ENCODE measurements around the gene ARSJ.
"Not testable (repeated sequence)": the region's sequence is repeated elsewhere in the genome, so short reads cannot be mapped to it uniquely, and the experiment has no call there.

Gene ARSJ

DNA sequence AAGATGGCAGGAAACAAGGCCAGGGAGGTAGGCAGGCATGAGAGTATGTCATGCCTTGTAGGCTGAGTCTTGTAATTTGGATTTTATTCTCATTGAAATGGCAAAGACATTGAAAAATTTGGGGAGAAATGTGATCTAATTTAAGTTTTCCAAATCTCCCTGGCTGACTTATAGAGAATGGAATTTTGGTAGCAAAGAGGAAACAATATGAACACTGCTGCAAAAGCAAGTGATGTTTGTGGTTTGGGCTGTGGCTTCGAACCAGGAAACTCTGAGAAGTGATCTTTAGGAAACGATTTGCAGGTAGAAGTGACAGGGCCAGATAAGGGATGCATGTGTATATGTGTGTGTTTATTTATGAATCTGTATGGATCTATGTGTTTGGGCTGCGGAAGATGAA lies 35.6 kb downstream of the ARSJ start:
- no peak overlapping the region for H3K4me3 ChIP-seq (ENCODE audit: low read depth, low read length)
- DNase-seq (ENCODE audit: low read depth) = no peak
- TF ChIP-seq CTCF (IDR thresholded peaks at IDR 0.05; ENCODE audit: low read depth, low read length) (no peak), MAX (IDR thresholded peaks at IDR 0.05; ENCODE audit: low read depth, low read length) (no peak), POLR2A (IDR thresholded peaks at IDR 0.05; ENCODE audit: extremely low read depth, insufficient read length) (no peak), MYC (IDR thresholded peaks at IDR 0.05; ENCODE audit: low read depth, low read length) (no peak)

DNA sequence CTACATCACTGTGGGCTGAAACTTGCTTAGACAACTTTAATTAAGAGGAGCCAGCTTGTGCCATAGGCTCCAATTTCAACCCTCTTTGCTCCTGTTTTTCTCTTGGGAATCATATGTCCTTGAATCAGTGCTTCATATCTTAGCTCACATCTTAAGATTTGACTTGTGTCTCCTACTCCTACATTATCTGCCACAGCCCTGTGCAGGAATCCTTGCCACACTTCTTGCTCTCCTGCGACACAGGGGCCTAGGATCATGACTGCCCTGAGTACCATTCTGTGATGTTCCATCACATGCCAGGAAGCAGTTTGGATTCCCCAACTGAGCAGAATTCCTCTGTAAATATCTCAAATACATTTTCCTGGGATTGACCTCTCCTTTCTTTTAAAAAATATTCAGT lies 36.4 kb downstream of the ARSJ start:
- no peak for DNase-seq (ENCODE audit: low read depth)
- TF ChIP-seq MAX (IDR thresholded peaks at IDR 0.05; ENCODE audit: low read depth, low read length) (no peak), POLR2A (IDR thresholded peaks at IDR 0.05; ENCODE audit: extremely low read depth, insufficient read length) (no peak)

DNA sequence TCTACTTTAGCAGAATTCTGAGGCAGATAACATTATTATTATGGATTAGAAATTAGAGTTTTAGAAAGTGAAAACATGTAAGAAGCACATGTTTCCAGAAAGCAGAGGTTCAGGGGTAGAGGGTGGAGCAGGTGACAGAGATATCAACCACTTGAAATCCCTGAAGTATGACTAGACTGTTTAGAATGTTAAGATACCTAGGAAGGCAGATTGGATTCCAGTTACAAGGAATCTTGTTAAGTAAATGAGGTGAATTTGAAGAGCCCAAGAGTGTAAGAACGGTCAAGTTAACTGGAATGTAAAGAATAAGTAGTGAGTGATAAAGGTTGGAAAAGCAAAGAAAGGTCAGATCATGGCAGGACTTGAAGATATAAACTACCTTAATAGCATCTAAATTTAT lies 37.6 kb downstream of the ARSJ start:
- TF ChIP-seq MYC (IDR thresholded peaks at IDR 0.05; ENCODE audit: low read depth, low read length) (no peak), CTCF (IDR thresholded peaks at IDR 0.05; ENCODE audit: low read depth, low read length) (no peak), POLR2A (IDR thresholded peaks at IDR 0.05; ENCODE audit: extremely low read depth, insufficient read length) (no peak), MAX (IDR thresholded peaks at IDR 0.05; ENCODE audit: low read depth, low read length) (no peak)
- DNase-seq (ENCODE audit: low read depth) = no peak
- no peak overlapping the region for H3K4me3 ChIP-seq (ENCODE audit: low read depth, low read length)

More for the DNA sequence above, 36.4 kb downstream of the ARSJ start:
- H3K4me3 ChIP-seq (ENCODE audit: low read depth, low read length) = no peak overlapping the region

DNA sequence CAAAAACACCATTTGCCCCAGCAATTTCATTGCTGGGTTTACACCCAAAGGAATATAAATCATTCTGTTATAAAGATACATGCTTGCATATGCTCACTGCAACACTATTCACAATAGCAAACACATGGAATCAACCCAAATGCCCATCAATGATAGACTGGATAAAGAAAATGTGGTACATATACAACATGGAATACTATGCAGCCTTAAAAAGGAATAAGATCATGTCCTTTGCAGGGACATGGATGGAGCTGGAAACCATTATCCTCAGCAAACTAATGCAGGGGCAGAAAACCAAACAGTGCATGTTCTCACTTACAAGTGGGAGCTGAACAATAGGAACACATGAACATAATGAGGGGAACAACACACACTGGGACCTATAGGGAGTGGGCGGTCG lies 39.3 kb downstream of the ARSJ start:
- H3K4me3 ChIP-seq (ENCODE audit: low read depth, low read length); DNase-seq (ENCODE audit: low read depth): not testable (repeated sequence)

DNA sequence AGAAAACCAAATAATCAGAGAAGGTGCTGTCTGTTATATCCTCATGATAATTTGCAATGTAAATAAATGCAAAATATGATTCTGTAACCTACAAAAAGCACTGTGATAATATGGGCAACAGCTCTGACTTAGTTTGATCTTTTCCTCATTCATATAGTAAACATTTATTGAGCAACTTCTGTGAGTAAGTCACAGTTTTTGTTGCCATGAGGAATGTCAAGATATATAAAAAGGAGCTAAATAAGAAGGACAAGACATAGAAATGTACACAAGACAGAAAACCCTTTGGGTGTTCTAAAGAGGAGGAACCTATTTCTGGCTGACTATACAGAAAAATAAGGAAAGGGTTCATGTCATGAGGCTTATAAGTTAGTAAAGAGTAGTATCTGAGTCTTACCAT lies 44.3 kb downstream of the ARSJ start:
- TF ChIP-seq CTCF (IDR thresholded peaks at IDR 0.05; ENCODE audit: low read depth, low read length) (no peak), MAX (IDR thresholded peaks at IDR 0.05; ENCODE audit: low read depth, low read length) (no peak), POLR2A (IDR thresholded peaks at IDR 0.05; ENCODE audit: extremely low read depth, insufficient read length) (no peak), MYC (IDR thresholded peaks at IDR 0.05; ENCODE audit: low read depth, low read length) (no peak)
- H3K4me3 ChIP-seq (ENCODE audit: low read depth, low read length) = no peak overlapping the region
- no peak for DNase-seq (ENCODE audit: low read depth)

DNA sequence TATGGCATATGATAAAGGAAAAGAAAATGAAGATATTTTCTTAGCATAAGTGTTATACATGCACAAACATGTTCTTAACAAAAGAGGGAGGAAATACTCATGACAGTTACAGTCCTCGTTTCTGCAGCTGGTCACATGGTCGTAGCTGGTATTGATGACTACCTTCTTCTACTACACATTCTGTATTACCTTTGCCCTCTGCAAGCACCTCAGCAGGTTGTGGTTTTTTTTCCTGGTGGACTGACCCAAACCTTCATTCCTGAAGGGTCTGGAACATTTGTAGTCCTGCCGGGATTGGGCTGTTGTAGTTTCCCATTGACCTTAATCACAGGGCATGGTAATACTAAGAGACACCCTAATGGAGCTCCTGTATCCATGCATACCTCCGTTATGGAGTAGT lies 54.7 kb downstream of the ARSJ start:
- H3K4me3 ChIP-seq (ENCODE audit: low read depth, low read length); DNase-seq (ENCODE audit: low read depth): not testable (repeated sequence)

GRCh38 chr4:113921089-113921794 lies 58.2 kb downstream of the ARSJ start:
- no peak for DNase-seq (ENCODE audit: low read depth)
- TF ChIP-seq POLR2A (IDR thresholded peaks at IDR 0.05; ENCODE audit: extremely low read depth, insufficient read length) (no peak), MAX (IDR thresholded peaks at IDR 0.05; ENCODE audit: low read depth, low read length) (no peak), MYC (IDR thresholded peaks at IDR 0.05; ENCODE audit: low read depth, low read length) (no peak)
- no peak overlapping the region for H3K4me3 ChIP-seq (ENCODE audit: low read depth, low read length)

DNA sequence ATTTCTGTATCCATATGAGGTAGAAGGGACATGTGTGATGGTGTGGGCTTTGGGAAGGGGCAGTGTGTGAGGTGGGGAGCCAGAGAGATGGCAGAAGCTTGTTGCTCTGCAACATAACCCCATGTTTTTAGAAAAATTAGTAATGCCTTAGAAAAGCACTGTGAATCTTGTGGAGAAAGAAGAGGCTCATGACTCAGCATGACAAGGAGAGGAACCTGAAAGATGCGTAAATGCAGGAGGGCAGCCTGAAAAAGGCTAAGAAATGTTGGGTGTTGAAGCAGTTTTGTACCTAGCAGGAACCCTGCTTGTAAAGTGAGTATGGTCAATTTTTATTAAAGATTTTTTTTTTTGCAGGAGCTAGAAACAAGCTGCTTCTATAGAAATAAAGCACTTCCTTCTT lies 59.8 kb downstream of the ARSJ start:
- no peak for TF ChIP-seq MYC (IDR thresholded peaks at IDR 0.05; ENCODE audit: low read depth, low read length)
- TF ChIP-seq POLR2A (IDR thresholded peaks at IDR 0.05; ENCODE audit: extremely low read depth, insufficient read length) = no peak
- TF ChIP-seq CTCF (IDR thresholded peaks at IDR 0.05; ENCODE audit: low read depth, low read length) = no peak
- no peak for TF ChIP-seq MAX (IDR thresholded peaks at IDR 0.05; ENCODE audit: low read depth, low read length)
- DNase-seq (ENCODE audit: low read depth) = no peak
- no peak overlapping the region for H3K4me3 ChIP-seq (ENCODE audit: low read depth, low read length)

All from NB4 (cell line).